Amniotic epithelial cell (primary cell): ENCODE results near the gene AP3S2.
A peak's percentile ranks its signal among the peaks of the same experiment; 100 is the strongest.
"Not testable (repeated sequence)": the region's sequence is repeated elsewhere in the genome, so short reads cannot be mapped to it uniquely, and the experiment has no call there.

Experiments
- DNase-seq: peaks from one replicate; pipeline ENCODE4 v3.0.0-alpha.2; 2010; ENCODE audit warnings: low read depth

AP3S2 gene

GRCh38 chr15:89903015-89903857 is 9.4 kb upstream of the AP3S2 start:
- no peak for DNase-seq

DNA sequence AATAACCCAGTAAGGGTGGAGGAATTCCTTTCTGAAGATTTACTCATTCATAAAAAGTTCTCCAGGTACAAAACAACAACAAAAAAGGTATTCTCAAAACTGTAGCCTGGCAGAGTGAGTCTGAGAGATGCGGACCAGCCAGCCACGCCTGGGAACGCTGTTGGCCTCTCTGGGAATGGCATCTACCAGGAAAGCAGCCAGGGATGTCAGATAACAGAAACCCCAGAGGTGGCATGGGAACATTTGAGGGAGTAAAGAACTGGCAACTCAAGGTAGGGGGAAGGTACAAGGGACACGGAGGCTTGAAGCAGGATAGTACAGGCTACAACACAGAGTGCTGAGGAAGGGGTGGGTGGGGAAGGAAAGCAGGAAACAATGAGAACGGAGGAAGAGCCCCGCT is 7.1 kb upstream of the AP3S2 start:
- DNase-seq = no peak

- no peak for DNase-seq
These were observed 6.3 kb upstream of the AP3S2 start for GRCh38 chr15:89899951-89900567.

DNA sequence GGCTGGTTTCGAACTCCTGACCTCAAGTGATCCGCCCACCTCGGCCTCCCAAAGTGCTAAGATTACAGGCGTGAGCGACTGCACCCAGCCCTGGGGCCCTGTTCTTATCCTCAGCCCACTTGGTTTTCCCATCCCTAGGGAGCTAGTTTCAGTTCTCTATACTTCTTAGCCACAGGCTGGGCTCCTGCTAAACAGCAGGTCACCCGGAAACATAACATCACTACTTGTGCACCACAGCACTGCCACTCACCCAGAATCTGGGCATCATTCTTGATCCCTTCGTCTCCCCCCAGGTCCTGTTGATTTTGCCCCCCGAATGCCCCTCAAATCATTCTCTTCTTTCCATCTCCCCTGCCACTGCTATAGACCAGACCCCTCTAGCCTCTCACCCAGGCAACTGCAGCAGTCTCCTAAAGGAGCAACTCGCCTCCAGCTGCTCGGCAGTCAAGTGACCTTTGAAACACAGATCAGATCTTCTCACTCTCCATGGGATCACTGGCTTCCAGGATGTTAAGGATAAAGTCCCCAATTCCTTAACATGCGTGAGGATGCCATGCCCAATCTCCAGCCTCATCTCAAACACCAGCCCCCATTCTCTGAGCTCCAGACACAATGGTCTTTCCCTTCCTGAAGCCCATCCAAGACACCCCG is 5.6 kb upstream of the AP3S2 start:
- DNase-seq = no peak

DNA sequence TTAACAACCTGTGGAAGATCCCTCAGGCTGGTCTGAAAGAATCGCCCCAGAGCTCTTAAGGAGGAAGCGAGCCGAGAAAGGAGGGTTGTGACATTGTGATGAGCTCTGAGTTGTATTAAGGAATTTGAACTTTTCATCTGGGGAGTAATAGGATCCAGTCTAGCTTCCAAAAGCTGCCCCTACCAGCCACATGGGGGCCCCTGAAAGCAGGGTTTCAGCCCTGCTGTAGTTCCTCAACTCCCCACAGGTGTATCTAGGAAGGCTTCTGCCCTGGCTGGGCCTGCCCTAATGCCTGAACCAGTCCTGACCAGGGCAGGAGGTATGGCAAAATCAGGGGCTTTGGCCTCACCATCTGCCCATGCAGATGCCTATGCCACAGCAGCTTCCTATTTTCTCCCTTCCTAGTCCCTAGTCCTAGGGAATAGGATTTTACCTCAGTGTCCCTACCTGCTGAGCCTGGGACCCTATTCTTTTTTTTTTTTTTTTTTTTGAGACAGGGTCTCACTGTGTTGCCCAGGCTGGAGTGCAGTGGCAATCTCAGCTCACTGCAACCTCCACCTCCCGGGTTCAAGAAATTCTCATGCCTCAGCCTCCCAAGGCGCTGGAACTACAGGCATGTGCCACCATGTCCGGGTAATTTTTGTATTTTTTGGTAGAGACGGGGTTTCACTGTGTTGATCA is 5.0 kb upstream of the AP3S2 start:
- DNase-seq = peak; percentile 48

DNA sequence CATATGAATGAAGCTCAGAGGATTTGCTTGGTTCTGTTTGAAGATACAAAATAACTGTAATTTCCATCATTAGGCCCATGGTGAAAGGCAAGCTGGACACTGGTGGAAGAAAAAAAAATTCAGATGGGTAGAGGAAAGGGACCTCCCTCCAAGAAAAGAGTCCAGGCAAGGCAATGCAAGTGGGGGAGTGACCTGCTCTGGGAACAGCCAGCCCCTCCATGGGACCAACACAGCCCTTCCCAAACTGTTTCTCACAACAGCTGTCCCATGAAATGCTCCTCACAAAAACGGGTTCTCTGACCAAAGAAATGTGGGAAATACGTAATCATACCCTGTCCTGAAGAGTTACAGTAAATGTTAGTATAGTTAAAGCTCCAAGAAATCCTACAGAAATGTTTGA is 4.4 kb upstream of the AP3S2 start:
- no peak for DNase-seq

DNA sequence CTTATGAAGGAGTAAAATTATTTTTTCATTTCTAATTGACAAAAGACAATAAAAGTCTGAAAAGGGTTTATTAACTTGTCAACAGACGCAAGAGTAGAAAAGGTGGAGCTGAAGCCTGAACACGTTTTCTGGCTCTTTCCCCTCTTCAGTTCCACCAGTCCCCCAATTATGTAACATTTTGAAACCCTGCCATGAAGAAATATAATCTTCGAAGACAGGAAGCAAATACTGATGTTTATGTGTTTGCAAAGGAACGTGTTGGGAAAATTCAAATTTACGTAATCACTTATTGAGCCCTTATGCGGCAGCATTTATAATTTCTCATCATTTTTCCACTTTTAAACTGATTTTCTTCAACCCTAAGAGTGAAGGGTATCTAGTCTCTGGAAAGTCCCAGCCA is 767 bp downstream of the AP3S2 start:
- peak; percentile 24 for DNase-seq

- DNase-seq = peak; percentile 65
These were observed 5.5 kb downstream of the AP3S2 start for GRCh38 chr15:89888214-89888804.

DNA sequence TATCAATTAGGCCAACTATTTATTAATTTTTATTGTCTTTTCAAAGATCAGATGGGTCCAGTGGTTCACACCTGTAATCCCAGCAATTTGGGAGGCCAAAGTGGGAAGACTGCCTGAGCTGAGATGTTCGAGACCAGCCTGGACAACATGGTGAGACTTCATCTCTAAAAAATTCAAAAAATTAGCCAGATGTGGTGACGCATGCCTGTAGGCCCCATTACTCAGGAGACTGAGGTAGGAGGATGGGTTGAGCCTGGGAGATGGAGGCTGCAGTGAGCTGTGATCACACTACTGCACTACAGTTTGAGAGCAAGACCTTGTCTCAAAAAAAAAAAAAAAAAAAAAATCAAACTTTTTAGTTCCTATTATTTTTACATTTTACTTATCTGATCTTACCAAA is 8.2 kb downstream of the AP3S2 start:
- peak; percentile 7 for DNase-seq

DNA sequence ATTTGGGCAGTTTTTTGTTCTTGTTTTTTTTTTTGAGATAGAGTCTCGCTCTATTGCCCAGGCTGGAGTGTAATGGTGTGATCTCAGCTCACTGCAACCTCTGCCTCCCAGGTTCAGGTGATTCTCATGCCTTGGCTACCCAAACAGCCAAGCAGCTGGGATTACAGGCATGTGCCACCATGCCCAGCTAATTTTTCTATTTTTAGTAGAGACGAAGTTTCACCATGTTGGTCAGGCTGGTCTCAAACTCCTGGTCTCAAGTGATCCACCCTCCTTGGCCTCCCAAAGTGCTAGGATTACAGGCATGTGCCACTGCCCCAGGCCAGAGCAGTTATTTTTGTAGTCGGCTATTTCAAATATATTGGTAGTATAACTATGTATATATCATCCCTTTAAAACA is 8.6 kb downstream of the AP3S2 start:
- DNase-seq = not testable (repeated sequence)

DNA sequence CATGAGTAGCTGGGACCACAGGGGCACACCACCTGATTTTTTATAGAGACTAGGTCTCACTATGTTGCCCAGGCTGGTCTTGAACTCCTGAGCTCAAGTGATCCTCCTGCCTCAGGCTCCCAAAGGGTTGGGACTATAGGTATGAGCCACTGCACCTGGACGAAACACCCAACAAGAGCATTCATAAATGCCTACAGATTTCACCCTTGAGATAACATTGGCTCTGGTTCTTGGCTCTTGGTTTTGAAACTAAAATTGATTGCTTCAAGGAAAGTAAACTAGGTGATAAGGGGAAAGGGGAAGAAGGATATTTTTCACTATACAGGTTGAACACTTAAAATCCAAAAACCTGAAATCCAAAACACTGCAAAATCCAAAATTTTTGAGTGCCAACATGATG is 10.3 kb downstream of the AP3S2 start:
- DNase-seq = no peak

- DNase-seq = no peak
These were observed 13.1 kb downstream of the AP3S2 start for GRCh38 chr15:89880727-89881126.

DNA sequence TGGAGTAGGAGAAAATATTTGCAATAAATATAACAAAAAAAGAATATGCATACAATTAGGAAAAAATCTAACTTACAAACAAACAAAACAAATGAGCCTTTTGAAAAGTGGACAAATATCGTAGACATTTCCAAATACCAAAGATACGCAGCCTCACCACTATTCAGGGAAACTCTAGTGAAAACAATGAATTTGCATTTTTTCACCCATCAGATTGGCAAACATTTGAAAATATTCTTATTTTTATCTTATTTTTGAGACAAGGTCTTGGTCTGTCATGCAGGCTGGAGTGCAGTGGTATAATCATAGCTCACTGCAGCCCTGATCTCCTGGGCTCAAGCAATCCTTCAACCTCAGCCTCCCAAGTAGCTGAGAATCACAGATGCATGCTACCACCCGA is 15.5 kb downstream of the AP3S2 start:
- DNase-seq = no peak

DNA sequence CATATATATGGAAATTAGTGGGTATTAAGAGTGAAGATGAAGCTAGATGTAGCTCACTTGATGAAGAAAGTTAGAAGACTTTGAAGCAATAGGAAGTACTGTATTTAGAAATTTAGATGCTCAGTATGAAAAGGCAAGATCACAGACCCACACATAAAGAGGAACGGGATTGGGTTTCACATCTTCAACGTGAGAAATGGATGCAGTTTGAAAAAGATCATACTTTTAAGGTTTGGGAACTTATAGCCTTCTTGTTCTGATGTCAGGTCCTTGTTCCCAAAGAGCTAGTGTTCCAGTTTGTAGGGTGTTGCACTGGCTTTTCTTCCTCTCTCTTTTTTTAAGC is 16.7 kb downstream of the AP3S2 start:
- no peak for DNase-seq

DNA sequence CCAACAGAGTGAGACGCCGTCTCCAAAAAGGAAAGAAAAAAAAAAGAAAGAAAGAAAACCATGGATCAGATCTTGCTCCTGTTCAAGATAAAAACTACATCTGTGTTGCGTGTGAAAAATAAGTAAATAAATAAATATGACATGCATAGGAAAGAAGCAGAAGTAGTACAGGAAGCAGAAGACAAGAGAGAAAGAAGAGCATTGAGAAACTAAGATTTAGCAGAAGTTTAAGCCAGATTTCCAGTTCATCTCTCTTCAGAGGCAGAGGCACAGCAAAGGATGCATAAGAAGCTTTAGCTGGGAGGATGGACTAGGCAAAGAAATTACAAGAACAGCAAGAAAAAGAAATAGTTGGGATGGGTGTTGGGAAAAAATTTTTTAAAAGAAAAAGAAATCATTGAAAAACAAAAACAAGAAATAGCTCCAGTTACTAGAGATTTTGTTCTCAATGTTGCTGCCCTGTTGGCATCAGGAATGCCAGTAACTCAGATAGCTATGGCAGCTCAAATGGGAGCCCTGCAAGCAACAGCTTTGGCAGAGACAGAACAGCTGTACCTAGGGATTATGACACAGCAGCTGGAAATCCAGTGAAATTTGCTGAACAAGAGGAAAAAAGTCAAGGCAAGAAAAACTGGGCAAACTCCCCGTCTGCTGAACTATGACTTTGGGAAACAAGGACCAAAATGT is 17.3 kb downstream of the AP3S2 start:
- DNase-seq = no peak

DNA sequence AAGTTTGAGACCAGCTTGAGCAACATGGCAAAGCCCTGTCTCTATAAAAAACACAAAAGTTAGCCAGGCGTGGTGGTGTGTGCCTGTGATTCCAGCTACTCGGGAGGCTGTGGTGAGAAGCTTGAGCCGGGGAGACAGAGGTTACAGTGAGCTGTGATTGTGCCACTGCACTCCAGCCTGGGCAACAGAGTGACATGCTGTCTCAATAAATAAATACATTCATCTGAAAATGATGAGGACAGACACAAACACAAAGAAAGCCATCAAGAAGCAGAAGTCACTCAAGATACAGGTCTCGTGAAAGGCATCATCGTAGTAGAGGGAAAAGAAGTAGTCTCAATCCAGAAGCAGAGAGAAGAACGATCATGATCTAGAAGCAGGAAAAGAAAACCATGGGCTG is 18.1 kb downstream of the AP3S2 start:
- no peak for DNase-seq

DNA sequence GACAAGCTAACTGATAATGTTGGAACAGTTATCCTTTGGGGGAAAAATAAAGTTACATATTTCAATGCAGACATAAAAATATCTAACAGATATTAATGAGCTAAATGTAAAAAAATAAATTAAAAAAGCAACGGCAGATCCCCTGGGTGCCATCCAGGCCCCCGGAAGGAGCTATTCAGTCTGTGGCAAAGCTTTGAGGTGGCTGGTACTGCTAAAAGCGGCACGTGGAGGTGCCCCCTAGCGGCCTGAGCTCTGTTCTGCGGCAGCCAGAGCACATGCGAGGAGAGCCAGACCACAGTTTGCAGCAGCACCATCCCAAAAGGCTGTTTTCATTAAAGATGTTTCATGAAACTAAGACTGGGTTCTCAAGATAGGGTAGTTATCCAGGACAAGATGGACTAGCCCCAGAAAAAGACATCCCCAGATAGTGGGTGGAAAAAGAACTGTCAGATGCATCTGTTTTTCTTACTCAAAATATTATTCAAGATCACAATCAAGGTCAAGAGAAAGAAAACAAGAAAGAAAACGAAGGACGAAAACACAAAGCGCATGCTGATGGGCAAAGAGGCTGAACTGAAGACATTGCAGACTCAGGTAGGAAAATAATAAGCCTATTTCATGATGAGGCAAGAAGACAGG is 18.7 kb downstream of the AP3S2 start:
- DNase-seq = peak; percentile 53

GRCh38 chr15:89870688-89871288 is 23.0 kb downstream of the AP3S2 start:
- DNase-seq = no peak

GRCh38 chr15:89870006-89870405 is 23.8 kb downstream of the AP3S2 start:
- no peak for DNase-seq

DNA sequence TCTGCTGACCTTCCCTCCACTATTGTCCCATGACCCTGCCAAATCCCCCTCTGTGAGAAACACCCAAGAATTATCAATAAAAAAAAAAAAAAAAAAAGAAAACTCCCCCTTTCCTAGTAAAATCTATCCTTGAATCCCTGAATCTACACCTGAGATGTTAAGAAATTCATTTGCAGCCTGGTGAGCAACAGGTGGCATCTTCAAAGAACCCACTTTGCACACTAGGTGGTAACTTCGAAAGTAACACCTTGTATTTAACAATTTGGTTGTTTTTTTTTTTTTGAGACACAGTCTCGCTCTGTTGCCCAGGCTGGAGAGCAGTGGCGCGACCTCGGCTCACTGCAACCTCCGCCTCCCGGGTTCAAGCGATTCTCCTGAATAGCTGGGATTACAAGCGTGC is 24.3 kb downstream of the AP3S2 start:
- not testable (repeated sequence) for DNase-seq
